GM12872 (cell line): ENCODE measurements around the gene RAB35.

Source experiments
- TF ChIP-seq, protein P1 (sequence below): IDR thresholded peaks from 3 replicates; pipeline ENCODE4 v1.5.1; 2011; ENCODE audit warnings: low read depth, mild to moderate bottlenecking, low read length, moderate library complexity; ENCODE audit not compliant: insufficient read depth

RAB35 gene

GRCh38 chr12:120095736-120096135, 20.8 kb downstream of the RAB35 start:
- TF ChIP-seq, protein P1, sequence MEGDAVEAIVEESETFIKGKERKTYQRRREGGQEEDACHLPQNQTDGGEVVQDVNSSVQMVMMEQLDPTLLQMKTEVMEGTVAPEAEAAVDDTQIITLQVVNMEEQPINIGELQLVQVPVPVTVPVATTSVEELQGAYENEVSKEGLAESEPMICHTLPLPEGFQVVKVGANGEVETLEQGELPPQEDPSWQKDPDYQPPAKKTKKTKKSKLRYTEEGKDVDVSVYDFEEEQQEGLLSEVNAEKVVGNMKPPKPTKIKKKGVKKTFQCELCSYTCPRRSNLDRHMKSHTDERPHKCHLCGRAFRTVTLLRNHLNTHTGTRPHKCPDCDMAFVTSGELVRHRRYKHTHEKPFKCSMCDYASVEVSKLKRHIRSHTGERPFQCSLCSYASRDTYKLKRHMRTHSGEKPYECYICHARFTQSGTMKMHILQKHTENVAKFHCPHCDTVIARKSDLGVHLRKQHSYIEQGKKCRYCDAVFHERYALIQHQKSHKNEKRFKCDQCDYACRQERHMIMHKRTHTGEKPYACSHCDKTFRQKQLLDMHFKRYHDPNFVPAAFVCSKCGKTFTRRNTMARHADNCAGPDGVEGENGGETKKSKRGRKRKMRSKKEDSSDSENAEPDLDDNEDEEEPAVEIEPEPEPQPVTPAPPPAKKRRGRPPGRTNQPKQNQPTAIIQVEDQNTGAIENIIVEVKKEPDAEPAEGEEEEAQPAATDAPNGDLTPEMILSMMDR: no peak

DNA sequence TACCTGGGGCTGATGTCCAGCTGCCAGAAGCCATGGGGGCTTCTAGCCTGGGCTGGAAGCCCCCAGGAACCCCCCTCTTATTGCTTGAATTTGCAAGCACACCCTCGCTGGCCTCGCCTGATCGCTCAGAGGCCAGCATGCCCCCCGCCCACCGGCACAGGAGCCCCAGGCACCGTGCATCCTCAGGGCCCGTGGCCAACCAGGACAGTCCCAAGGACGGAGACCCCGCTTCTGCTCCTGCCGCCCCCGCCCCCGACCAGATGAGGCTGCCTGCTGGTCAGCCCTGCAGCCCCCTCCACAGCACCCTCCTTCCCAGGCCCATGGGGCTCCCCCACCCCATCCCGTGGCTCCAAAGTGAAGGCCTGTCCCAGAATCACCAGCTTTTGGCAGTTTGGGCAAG, 21.2 kb downstream of the RAB35 start:
- TF ChIP-seq, protein P1: no peak

DNA sequence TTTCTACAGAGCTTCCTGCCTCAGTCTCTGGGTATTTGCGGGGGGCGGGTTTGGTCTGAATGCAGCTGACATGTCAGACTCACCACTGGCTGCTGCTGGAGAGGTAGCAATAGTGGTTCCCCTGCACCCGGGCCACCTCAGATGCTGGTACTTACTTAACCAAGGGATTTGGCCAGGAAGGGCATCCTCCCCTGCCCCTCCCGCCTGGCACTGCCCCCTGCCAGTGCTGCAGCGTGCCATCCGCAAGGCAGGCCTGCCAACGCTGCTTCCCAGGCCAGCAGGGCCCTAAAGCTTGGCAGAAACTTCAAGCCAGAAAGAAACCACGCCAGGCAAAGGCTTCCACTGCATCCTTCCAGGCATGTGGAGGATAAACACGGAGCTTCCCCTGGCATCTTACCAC, 22.1 kb downstream of the RAB35 start:
- TF ChIP-seq, protein P1: no peak

DNA sequence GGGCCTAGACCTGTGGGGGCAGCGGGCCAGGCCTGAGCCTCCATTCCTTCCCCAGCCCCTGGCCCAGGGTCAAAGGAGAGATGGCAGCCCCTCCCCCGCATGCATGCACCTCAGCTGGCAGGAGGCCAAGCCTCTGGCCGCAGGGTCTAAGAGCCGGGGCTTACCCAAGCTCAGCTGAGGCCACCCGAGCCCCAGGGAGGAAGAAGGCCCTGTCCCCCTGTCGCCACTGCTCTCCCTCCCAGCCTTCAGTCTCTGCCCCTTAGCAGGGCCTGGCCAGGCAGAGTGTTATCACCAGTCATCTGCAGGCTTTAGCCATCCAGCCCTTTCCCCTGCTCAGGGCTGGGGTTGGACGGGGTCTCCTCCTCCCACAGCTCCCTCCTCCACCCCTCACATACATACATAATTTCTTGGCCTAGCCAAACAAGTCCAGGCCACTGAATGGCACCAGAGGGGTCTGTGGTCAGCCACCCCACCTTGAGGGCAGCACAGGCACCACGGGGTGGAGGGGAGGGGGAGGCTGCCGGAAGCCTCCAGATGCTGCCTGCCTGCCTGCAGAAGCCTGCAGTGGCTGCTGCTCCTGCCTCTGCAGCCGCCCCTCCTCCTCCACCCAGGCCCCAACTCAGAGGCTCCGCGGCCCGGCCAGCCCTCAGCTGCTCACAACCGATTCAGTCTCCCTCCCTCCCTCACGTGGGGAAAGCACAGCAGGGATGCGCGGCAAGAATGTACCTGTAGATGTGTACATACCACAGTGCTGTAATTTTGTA, 22.8 kb downstream of the RAB35 start:
- TF ChIP-seq, protein P1: no peak

DNA sequence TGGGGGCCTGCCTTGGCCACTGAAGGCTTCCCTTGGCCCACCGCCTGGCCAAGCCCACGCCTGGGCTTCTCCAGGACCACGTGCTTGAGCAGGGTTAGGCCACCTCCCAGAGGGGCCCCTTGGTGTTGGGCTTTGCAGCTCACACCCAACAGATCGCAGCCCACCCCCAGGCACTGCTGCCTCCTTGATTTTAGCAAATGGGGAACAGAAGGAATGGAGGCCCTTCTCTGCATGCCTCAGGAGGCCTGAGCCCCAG, 23.3 kb downstream of the RAB35 start:
- TF ChIP-seq, protein P1: no peak

GRCh38 chr12:120092551-120093335, 23.8 kb downstream of the RAB35 start:
- TF ChIP-seq, protein P1: no peak

GRCh38 chr12:120091371-120092090, 25.0 kb downstream of the RAB35 start:
- TF ChIP-seq, protein P1: no peak
